ENCODE data around the gene RBM10. TPM values are rescaled to one million over a fixed set of nuclear protein-coding genes. Genes with fewer than 3 reads are reported as not detected.
A peak's percentile ranks its signal among the peaks of the same experiment; 100 is the strongest.

Gene RBM10
- total and polyA plus RNA-seq, 2 donors (not counting 1 experiment from before 2014, with no cell fraction given), result 14.9 to 50.0 TPM

- Histone ChIP-seq H3K4me1 (ENCODE audit: control insufficient read depth, extremely low read depth, insufficient read depth, low read length) (no peaks in the 10 kb centered on the region), H3K9me3 (ENCODE audit: control insufficient read depth, insufficient read depth, low read depth, low read length) (no peaks in the 10 kb centered on the region), H3K4me2 (ENCODE audit: extremely low read depth, insufficient read depth, low read length) (no peak overlapping the region), H3K4me3 (replicated peaks in 1 of 4; ENCODE audit: control extremely low read depth in 1 of 4, insufficient read depth in 1 of 4, low read depth in 3 of 4, low read length in 4 of 4) (no peak overlapping the region), H3K79me2 (ENCODE audit: control insufficient read depth, insufficient read depth, low read length) (peaks cover 24% of the 10 kb centered on the region), H2AFZ (ENCODE audit: low read length) (no peak overlapping the region), H3K36me3 (ENCODE audit: control insufficient read depth, insufficient read depth, low read length) (no peaks in the 10 kb centered on the region), H3K27me3 (ENCODE audit: control insufficient read depth, insufficient read depth, low read length) (no peaks in the 10 kb centered on the region), H3K27ac (ENCODE audit: insufficient read depth, low read length) (no peak overlapping the region), H3K9ac (ENCODE audit: insufficient read depth, low read length) (no peak overlapping the region), H4K20me1 (ENCODE audit: control insufficient read depth, extremely low read depth, insufficient read depth, low read length) (no peaks in the 10 kb centered on the region)
- no peak for DNase-seq (ENCODE audit: low read depth in 2 of 2)
- TF ChIP-seq CTCF (conservative IDR thresholded peaks at IDR 0.05 in 1 of 2, IDR thresholded peaks at IDR 0.05 in 1 of 2; ENCODE audit: low read depth in 1 of 2, low read length in 2 of 2), result no peak
- TF ChIP-seq EZH2 (IDR thresholded peaks at IDR 0.05; ENCODE audit: low read length, missing control alignments), result no peak
Measured at GRCh38 chrX:47164420-47164819, 19.4 kb downstream of the RBM10 start.

- Histone ChIP-seq H3K27ac (ENCODE audit: insufficient read depth, low read length) (no peak overlapping the region), H2AFZ (ENCODE audit: low read length) (no peak overlapping the region), H3K4me2 (ENCODE audit: extremely low read depth, insufficient read depth, low read length) (no peak overlapping the region), H3K9me3 (ENCODE audit: control insufficient read depth, insufficient read depth, low read depth, low read length) (no peaks in the 10 kb centered on the region), H3K9ac (ENCODE audit: insufficient read depth, low read length) (no peak overlapping the region), H4K20me1 (ENCODE audit: control insufficient read depth, extremely low read depth, insufficient read depth, low read length) (no peaks in the 10 kb centered on the region), H3K27me3 (ENCODE audit: control insufficient read depth, insufficient read depth, low read length) (no peaks in the 10 kb centered on the region), H3K4me1 (ENCODE audit: control insufficient read depth, extremely low read depth, insufficient read depth, low read length) (no peaks in the 10 kb centered on the region), H3K4me3 (replicated peaks in 1 of 4; ENCODE audit: control extremely low read depth in 1 of 4, insufficient read depth in 1 of 4, low read depth in 3 of 4, low read length in 4 of 4) (no peak overlapping the region), H3K79me2 (ENCODE audit: control insufficient read depth, insufficient read depth, low read length) (peaks cover 17% of the 10 kb centered on the region), H3K36me3 (ENCODE audit: control insufficient read depth, insufficient read depth, low read length) (no peaks in the 10 kb centered on the region)
- peak in 1 of 2 donors; percentile 43 for DNase-seq (ENCODE audit: low read depth in 2 of 2)
- TF ChIP-seq EZH2 (IDR thresholded peaks at IDR 0.05; ENCODE audit: low read length, missing control alignments) (no peak), CTCF (conservative IDR thresholded peaks at IDR 0.05 in 1 of 2, IDR thresholded peaks at IDR 0.05 in 1 of 2; ENCODE audit: low read depth in 1 of 2, low read length in 2 of 2) (no peak)
Measured at GRCh38 chrX:47166126-47166525, 21.1 kb downstream of the RBM10 start.

- H3K9ac ChIP-seq (ENCODE audit: insufficient read depth, low read length), result no peak overlapping the region
- no peaks in the 10 kb centered on the region for H3K9me3 ChIP-seq (ENCODE audit: control insufficient read depth, insufficient read depth, low read depth, low read length)
- H3K4me3 ChIP-seq (replicated peaks in 1 of 4; ENCODE audit: control extremely low read depth in 1 of 4, insufficient read depth in 1 of 4, low read depth in 3 of 4, low read length in 4 of 4), result no peak overlapping the region
- no peak for DNase-seq (ENCODE audit: low read depth in 2 of 2)
- no peaks in the 10 kb centered on the region for H4K20me1 ChIP-seq (ENCODE audit: control insufficient read depth, extremely low read depth, insufficient read depth, low read length)
- H3K4me2 ChIP-seq (ENCODE audit: extremely low read depth, insufficient read depth, low read length), result no peak overlapping the region
- TF ChIP-seq EZH2 (IDR thresholded peaks at IDR 0.05; ENCODE audit: low read length, missing control alignments) (no peak), CTCF (conservative IDR thresholded peaks at IDR 0.05 in 1 of 2, IDR thresholded peaks at IDR 0.05 in 1 of 2; ENCODE audit: low read depth in 1 of 2, low read length in 2 of 2) (no peak)
- peaks cover 5% of the 10 kb centered on the region for H3K36me3 ChIP-seq (ENCODE audit: control insufficient read depth, insufficient read depth, low read length)
- H3K79me2 ChIP-seq (ENCODE audit: control insufficient read depth, insufficient read depth, low read length), result peaks cover 10% of the 10 kb centered on the region
- H3K27me3 ChIP-seq (ENCODE audit: control insufficient read depth, insufficient read depth, low read length), result no peaks in the 10 kb centered on the region
- H2AFZ ChIP-seq (ENCODE audit: low read length), result no peak overlapping the region
- H3K27ac ChIP-seq (ENCODE audit: insufficient read depth, low read length), result no peak overlapping the region
- H3K4me1 ChIP-seq (ENCODE audit: control insufficient read depth, extremely low read depth, insufficient read depth, low read length), result no peaks in the 10 kb centered on the region
Measured at GRCh38 chrX:47168495-47169073, 23.6 kb downstream of the RBM10 start.

All from fibroblast of lung (primary cell).